Stimulated activated CD8-positive, alpha-beta memory T cell treated with anti-CD3 and anti-CD28 coated beads, Interleukin-2, amount 100 ng/mL, for 48 hours (primary cell): ENCODE data around the gene RAB35.
"Not testable (repeated sequence)": the region's sequence is repeated elsewhere in the genome, so short reads cannot be mapped to it uniquely, and the experiment has no call there.

Experiments
- DNase-seq, 2 donors: peaks; one replicate each; pipeline ENCODE4 v3.0.0-alpha.2; 2020; ENCODE audit warnings: low read depth in 2 of 2

RAB35 gene

DNA sequence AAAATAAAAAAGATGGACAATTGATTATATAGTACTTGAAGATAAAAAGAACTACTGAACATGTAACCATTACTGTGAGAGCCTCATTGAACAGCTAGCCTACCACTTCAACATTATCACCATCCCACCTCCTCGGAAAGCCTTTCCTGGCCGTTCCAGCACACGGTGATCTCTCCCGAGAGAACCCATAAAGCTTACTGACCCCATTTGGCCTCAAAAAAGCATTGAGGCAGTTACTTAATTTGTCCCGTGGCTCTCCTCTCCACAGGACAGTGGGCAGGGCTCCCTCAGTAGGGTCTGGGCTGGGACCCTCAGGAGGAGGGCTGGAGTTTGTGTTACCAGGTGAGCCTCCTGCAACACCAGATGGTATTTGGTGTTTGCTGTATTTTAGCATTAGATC is 55.8 kb downstream of the RAB35 start:
- no peak for DNase-seq

DNA sequence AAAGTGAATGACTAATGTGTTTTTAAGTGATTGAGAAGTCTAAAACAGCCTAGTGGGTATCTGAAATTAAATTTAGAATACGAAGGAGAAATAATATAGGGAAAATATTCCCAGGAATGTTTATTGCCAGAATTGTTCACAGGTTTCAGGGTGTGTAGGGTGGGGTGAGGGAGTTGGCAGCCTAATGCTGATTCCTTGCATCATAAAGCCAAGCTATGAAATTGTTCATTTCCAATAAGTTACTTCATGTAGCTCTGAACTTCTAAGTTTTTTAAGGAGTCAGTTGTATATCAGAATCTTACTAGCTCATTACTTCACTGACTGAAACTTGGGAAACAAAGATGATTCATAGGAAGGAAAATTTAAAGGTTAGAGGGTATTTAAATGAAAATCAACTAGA is 56.4 kb downstream of the RAB35 start:
- DNase-seq: no peak

DNA sequence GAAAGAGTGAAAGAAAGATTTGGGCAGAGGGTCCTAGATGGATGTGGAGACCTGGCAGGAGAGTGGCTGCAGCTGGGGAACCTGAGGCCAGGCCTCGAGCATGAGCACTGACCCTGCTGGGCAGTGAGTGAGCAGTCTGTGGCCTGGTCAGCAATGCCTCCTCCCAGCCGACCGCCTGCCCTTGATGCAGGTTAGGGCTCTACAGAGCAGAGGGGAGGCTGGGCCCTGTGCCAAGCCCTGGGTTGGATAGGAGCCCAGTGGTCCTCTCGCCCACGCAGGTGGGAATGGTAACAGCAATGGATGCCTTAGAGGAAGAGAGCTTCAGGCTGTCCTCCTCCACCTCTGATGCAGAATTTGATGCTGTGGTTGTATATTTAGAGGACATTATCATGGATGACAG is 59.8 kb downstream of the RAB35 start:
- DNase-seq: no peak

DNA sequence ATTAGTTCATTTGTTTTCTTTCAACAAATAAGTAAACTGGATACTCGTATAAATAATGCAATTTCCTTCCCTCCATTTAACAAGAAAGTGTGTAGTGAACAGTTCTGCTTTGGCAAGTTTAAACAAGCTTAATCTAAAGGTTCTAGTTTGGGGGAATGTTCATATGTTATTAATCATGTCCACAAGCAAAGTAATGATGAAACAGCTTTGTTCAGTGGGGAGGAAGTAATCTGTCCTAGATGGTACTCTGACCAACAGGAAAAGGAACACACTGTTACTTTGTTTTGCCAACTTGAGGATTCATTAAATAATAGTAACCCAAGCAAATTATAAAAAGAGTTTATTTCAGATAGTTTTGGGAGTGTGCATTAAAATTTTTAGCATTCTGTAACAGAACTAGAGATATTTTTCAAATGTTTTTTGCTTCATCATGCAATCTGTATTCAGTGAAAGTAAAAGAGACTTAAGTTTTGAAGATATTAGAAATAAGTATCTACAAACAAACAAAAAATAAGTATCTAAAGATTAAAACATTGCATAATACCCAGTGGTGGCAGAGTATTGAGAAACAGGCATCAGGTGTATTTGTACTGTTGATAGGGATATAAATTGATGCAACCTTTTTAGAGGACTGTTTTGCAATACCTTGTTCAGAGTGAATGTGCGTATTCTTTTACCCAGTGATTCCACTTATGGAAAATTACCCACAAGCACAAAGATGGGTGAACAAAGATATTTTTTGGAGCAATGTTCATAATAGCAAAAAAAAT is 61.1 kb downstream of the RAB35 start:
- no peak for DNase-seq

DNA sequence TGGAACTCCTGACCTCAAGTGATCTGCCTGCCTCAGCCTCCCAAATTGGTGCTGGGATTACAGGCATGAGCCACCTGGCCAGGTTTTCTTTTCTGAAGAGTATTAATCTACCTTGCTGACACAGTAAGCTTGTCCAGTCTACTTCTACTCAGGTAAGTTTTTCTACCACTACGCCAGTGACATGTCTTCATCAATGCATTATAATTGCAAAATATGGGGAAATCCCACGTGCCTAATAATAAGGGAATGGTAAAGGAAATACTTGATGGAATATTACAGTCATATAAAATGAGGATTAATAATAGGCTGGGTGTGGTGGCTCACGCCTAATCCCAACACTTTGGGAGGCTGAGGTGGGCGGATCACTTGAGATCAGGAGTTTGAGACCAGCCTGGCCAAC is 62.3 kb downstream of the RAB35 start:
- DNase-seq: no peak

DNA sequence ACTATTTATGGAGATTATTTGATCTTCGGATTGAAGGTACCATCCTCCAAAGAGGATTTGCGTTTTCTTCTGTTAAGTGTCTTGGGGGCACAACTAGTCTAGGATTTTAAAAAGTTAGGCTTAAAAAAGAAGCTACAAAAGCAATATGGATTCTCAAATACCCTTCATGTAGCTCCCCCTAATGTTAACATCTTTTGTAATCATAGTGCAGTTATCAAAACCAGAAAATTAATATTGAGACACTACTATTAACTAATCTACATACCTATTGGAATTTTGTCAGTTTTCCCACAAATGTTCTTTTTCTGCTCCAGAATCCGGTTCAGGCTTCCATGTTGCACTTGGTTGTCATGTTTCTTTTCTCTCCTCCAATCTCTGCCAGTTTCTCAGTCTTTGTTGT is 65.0 kb downstream of the RAB35 start:
- no peak for DNase-seq

DNA sequence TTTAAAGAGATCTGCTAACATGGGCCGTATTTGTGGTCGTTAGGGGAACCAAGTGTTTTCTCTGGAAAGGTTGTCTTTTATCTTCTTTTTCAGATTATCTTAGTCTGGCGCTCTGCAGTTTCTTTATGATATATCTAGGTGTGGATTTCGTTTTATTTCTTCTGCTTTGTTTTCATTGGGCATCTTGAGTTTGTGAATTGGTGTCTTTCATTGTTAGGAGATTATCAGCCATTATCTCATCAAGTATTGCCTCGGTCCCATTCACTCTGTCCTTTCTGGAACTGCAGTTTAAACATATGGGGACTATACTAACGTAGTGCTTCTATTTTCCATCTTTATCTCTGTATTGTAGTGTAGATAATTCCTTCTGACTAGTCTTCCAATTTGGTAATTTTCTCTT is 67.1 kb downstream of the RAB35 start:
- DNase-seq: no peak

DNA sequence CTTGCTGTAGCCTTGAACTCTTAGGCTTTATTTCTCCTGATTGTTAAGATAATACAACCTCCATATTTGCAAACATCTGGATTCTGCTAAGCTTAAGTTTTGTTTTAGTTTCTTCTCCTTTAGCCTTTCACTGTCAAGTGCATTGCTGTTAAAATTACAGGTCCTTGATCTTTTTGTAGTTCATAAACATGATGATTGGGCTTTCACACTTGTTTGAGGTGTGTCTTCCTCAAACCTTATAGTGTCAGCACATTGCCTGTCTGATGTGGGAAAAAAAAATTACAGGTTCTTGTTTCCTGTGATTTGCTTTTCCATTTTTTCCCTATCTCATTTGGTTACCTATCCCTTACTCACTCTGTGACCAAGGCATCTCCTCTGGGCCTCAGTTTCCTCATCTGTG is 68.3 kb downstream of the RAB35 start:
- DNase-seq: no peak

DNA sequence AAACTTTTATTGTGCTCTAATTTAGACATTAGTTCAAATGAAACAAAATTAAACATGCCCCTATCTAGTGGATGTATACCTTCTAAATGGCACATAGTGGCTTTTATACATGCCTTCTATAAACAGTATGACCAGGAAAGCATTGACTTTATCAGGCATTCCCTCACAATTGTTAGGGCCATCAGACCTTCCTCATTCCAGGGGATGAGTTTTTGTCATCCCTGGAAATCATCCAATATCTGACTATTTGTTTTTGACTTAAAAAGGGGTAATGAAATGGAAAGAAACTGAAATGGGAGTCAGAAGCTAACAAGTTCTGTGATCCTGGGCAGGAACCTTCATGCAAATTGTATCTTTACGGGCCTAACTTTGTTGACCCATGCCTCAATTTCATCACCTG is 69.5 kb downstream of the RAB35 start:
- DNase-seq: no peak

DNA sequence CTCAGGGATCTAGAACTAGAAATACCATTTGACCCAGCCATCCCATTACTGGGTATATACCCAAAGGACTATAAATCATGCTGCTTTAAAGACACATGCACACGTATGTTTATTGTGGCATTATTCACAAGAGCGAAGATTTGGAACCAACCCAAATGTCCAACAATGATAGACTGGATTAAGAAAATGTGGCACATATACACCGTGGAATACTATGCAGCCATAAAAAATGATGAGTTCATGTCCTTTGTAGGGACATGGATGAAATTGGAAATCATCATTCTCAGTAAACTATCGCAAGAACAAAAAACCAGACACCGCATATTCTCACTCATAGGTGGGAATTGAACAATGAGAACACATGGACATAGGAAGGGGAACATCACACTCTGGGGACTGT is 71.2 kb downstream of the RAB35 start:
- not testable (repeated sequence) for DNase-seq
